ENCODE measurements around the gene LYPLA2. TPM values are rescaled to one million over a fixed set of nuclear protein-coding genes. Genes with fewer than 3 reads are reported as not detected.
"Not testable (repeated sequence)": the region's sequence is repeated elsewhere in the genome, so short reads cannot be mapped to it uniquely, and the experiment has no call there.

The LYPLA2 gene
- total RNA-seq, 1 donor from 2014 or later: 110 TPM

DNA sequence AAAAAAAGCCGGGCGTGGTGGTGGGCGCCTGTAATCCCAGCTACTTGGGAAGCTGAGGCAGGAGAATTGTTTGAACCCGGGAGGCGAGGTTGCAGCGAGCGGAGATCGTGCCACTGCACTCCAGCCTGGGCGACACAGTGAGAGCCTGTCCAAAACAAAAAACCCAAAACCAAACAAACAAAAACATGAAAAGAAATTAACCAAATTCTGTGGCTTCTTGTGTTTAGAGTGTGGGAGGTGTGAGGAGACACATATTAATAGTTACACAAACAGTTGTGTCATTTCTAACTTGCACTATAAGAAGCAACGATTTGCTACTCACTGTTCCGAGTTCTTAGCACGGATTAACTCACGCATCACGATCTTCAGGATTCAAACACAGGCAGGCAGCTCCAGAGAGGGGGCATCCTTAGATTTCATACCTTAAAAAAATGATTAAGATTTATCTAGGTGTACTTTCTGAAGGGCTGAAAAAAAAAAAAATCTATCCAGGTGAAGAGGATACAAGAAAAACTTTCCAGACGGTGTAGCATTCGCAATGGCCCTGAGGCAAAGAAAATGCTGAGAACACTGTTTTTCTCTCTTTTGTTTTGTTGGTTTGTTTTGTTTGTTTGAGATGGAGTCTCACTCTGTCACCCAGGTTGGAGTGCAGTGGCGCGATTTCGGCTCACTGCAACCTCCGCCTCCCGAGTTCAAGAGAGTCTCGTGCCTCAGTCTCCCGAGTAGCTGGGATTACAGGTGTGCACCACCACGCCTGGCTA is 35.0 kb downstream of the LYPLA2 start:
- no peak for DNase-seq (ENCODE audit: low read depth, low spot score)

DNA sequence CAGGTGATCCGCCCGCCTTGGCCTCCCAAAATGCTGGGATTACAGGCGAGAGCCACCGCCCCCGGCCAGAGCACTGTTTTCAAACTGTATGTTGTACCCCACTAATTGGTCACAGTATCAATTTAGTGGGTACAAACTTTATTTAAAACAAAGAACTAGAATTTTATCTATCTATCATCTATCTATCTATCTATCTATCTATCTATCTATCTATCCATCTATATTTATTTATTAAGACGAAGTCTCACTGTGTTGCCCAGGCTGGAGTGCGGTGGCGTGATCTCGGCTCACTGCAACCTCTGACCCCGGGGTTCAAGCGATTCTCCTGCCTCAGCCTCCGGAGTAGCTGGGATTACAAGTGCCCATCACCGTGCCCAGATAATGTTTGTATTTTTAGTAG is 35.6 kb downstream of the LYPLA2 start:
- DNase-seq (ENCODE audit: low read depth, low spot score): not testable (repeated sequence)

DNA sequence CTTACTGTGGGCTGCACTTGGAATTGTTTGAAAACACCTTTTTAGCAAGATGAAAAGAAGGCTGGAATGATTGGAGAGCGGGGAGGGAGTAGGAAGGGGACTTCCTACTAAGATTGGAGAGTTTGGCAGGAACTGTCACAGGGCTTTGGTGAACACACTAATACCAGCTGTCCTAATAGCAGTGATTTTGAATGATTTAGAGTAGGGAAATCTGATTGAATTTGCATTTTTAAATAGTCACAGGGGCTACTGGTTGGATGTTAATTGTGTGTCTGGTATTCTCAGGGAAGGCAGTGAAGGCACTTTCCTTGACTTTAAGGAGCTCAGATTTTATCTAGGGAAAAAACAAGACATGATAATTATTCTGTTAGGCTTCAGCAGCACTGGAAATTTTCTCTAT is 36.8 kb downstream of the LYPLA2 start:
- DNase-seq (ENCODE audit: low read depth, low spot score): no peak

GRCh38 chr1:23834156-23834555 is 43.2 kb downstream of the LYPLA2 start:
- DNase-seq (ENCODE audit: low read depth, low spot score): not testable (repeated sequence)

DNA sequence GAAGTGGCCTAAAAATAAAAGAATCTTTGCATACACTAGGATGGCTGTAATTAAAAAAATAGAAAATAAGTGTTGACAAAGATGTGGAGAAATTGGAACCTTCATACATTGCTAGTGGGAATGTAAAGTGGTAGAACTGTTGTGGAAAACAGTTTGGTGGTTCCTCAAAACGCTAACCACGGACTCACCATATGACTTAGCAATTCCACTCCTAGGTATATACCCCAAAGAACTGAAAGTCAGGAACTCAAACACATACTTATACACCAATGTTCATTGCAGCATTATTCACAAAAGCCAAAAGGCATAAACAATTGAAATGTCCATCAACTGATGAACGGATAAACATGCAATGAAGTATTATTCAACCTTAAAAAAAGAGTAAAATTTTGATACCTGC is 45.1 kb downstream of the LYPLA2 start:
- DNase-seq (ENCODE audit: low read depth, low spot score): no peak

DNA sequence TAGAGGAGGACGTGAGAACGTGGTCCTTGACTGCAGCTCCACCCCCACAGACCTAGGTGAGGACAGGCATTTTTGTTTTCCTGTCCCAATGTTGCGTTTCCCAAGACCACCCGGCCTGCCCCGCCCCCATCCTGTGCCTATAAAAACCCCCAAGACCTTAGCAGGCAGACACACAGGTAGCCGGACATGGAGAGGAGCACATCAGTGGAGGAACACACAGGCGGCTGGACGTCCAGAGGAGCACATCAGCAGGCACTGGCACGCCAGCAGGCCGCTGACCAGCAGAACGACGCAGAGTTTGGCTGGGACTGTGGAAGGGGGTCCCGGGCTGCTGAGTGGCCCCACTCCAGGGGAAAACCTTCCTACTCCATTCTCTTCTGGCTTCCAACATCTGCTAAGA is 47.0 kb downstream of the LYPLA2 start:
- DNase-seq (ENCODE audit: low read depth, low spot score): no peak

DNA sequence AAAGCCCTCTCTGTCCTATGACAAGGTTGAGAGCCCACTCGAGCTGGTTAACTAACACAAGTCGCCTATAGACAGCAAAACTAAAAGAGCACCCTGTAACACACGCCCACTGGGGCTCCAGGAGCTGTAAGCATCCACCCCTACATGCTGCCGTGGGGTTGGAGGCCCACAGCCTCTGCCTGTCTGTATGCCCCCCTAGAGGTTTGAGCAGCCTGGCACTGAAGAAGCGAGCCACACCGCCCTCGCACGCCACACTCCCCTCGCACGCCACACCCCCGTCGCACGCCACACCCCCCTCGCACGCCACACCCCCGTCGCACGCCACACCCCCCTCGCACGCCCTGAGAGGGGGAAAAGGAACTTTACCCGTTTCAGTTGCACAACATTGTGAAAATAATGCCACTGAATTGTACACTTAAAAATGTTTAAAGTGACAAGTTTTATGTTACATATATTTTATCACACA is 47.5 kb downstream of the LYPLA2 start:
- DNase-seq (ENCODE audit: low read depth, low spot score): no peak

- no peak for DNase-seq (ENCODE audit: low read depth, low spot score)
Observed at GRCh38 chr1:23843644-23844043, 52.7 kb downstream of the LYPLA2 start.

Other genes with a start within 250 kb of the LYPLA2 start
- 189 and 206 TPM in 2 replicates for gene ID3, start 231.6 kb upstream of the LYPLA2 start, total RNA-seq
- 1,249 and 1,951 TPM in 2 replicates for gene RPL11, start 99.3 kb upstream of the LYPLA2 start, total RNA-seq
- 22.9 and 27.3 TPM in 2 replicates for gene ELOA, start 47.7 kb upstream of the LYPLA2 start, total RNA-seq
- gene PITHD1, start 12.7 kb upstream of the LYPLA2 start, total RNA-seq: 45.6 and 48.2 TPM in 2 replicates
- 47.1 and 59.4 TPM in 2 replicates for gene GALE, start 9.6 kb downstream of the LYPLA2 start, total RNA-seq
- gene HMGCL, start 34.3 kb downstream of the LYPLA2 start, total RNA-seq: 33.8 and 35.7 TPM in 2 replicates
- 8.6 and 11.9 TPM in 2 replicates for gene FUCA1, start 77.1 kb downstream of the LYPLA2 start, total RNA-seq
- gene CNR2, start 122.2 kb downstream of the LYPLA2 start, total RNA-seq: not detected in 2 replicates
- 105 and 149 TPM in 2 replicates for gene PNRC2, start 168.7 kb downstream of the LYPLA2 start, total RNA-seq
- 91.4 and 139 TPM in 2 replicates for gene SRSF10, start 189.2 kb downstream of the LYPLA2 start, total RNA-seq